H1 (cell line): ENCODE data around the gene SASH3. TPM values are rescaled to one million over a fixed set of nuclear protein-coding genes. Genes with fewer than 3 reads are reported as not detected.

Experiments used
- CTCF ChIA-PET: fragments of 300-600 bp; sonication (Branson Sonifier 250); formaldehyde crosslinking; loops from one replicate; lab custom pipeline; 2021; ENCODE audit not compliant: partially characterized antibody; lab: Charles Lee
- POLR2A ChIA-PET: fragments of 300-600 bp; sonication (Branson Sonifier 250); formaldehyde crosslinking; loops from one replicate; lab custom pipeline; 2021; ENCODE audit warnings: inconsistent platforms; ENCODE audit not compliant: partially characterized antibody; lab: Charles Lee
- DNase-seq, 2 experiments: peaks; one replicate each; pipeline versions ENCODE4 v3.0.0 to v3.0.0-alpha.2; 2010 to 2022; ENCODE audit warnings: low spot score in 2 of 2, low read depth in 1 of 2, mixed read lengths in 1 of 2
- FAIRE-seq: peaks from 2 replicates; lab custom pipeline; 2011; peaks lifted over from hg19 to GRCh38; lab: Jason Lieb, UNC
- H2AFZ ChIP-seq: 2 replicates; pipeline ENCODE4 v1.8.1; 2012; ENCODE audit warnings: low read length, inconsistent platforms
- H2AK5ac ChIP-seq: 2 replicates; pipeline ENCODE4 v1.6.1; 2013; ENCODE audit warnings: low read depth, low read length
- H2BK120ac ChIP-seq: replicated peaks from 2 replicates; pipeline ENCODE3; 2013; ENCODE audit warnings: low read depth, low read length, inconsistent platforms
- H2BK12ac ChIP-seq: 2 replicates; pipeline ENCODE4 v1.6.1; 2013; ENCODE audit warnings: low read depth, low read length
- H2BK15ac ChIP-seq: 2 replicates; pipeline ENCODE4 v1.6.1; 2013; ENCODE audit warnings: low read length
- H2BK20ac ChIP-seq: 2 replicates; pipeline ENCODE4 v1.6.1; 2013; ENCODE audit warnings: low read length
- H2BK5ac ChIP-seq: 2 replicates; pipeline ENCODE4 v1.6.1; 2013; ENCODE audit warnings: low read depth, low read length
- H3K14ac ChIP-seq: 2 replicates; pipeline ENCODE4 v1.6.1; 2013; ENCODE audit warnings: inconsistent platforms; ENCODE audit not compliant: insufficient read length
- H3K18ac ChIP-seq: 2 replicates; pipeline ENCODE4 v1.6.1; 2013; ENCODE audit warnings: low read length; ENCODE audit errors: extremely low read depth
- H3K23ac ChIP-seq: 2 replicates; pipeline ENCODE4 v1.6.1; 2013; ENCODE audit warnings: inconsistent platforms; ENCODE audit not compliant: insufficient read length
- H3K23me2 ChIP-seq: 2 replicates; pipeline ENCODE4 v1.6.1; 2013; ENCODE audit warnings: low read depth, low read length
- H3K27ac ChIP-seq: 2 replicates; pipeline ENCODE4 v1.6.1; 2011; ENCODE audit warnings: low read depth, low read length, inconsistent platforms
- H3K27me3 ChIP-seq, 4 experiments: replicated peaks in 1 of 4; 1 replicate in 1 of 4; 2 replicates in 3 of 4; pipeline versions ENCODE4 v1.6.1 to v1.8.1; 2011 to 2013; ENCODE audit warnings: low read length in 3 of 4, mild to moderate bottlenecking in 3 of 4, inconsistent platforms in 2 of 4, mixed read lengths in 2 of 4, moderate library complexity in 1 of 4; ENCODE audit not compliant: control insufficient read depth in 3 of 4, insufficient read depth in 3 of 4; ENCODE audit errors: extremely low read depth in 1 of 4
- H3K36me3 ChIP-seq, 4 experiments: 2 replicates each; pipeline versions ENCODE4 v1.6.1 to v1.8.1; 2011 to 2013; ENCODE audit warnings: mild to moderate bottlenecking in 4 of 4, low read length in 3 of 4, moderate library complexity in 2 of 4, control low read depth in 1 of 4, inconsistent platforms in 1 of 4; ENCODE audit not compliant: insufficient read depth in 4 of 4, control insufficient read depth in 2 of 4
- H3K4ac ChIP-seq: replicated peaks from 2 replicates; pipeline ENCODE3; 2013; ENCODE audit warnings: low read length, low read depth, mixed read lengths, inconsistent platforms; ENCODE audit not compliant: insufficient read length
- H3K4me1 ChIP-seq, 4 experiments: replicated peaks in 1 of 4; 1 replicate in 1 of 4; 2 replicates in 3 of 4; pipeline versions ENCODE4 v1.6.1 to v1.8.1; 2011 to 2013; ENCODE audit warnings: low read length in 3 of 4, inconsistent platforms in 2 of 4, mixed read lengths in 1 of 4; ENCODE audit not compliant: insufficient read depth in 4 of 4, control insufficient read depth in 3 of 4
- H3K4me2 ChIP-seq, 2 experiments: 2 replicates each; pipeline versions ENCODE4 v1.6.1 to v1.8.1; 2011 to 2013; ENCODE audit warnings: low read depth in 2 of 2, low read length in 2 of 2, control low read depth in 1 of 2, inconsistent platforms in 1 of 2, mild to moderate bottlenecking in 1 of 2; ENCODE audit not compliant: insufficient read depth in 1 of 2
- H3K4me3 ChIP-seq, 4 experiments: fragments of 200-600, 300-600 bp in 1 of 4; sonication (generic), shearing (Covaris generic), sonication (Bioruptor Twin) in 1 of 4; 2 replicates each; pipeline versions ENCODE4 v1.5.1 to v1.8.1; 2011 to 2016; ENCODE audit warnings: low read length in 4 of 4, low read depth in 3 of 4, control low read depth in 2 of 4, inconsistent platforms in 2 of 4, mild to moderate bottlenecking in 2 of 4, mixed read lengths in 1 of 4, moderate library complexity in 1 of 4; ENCODE audit not compliant: insufficient read depth in 2 of 4; ENCODE audit errors: extremely low read depth in 1 of 4
- H3K56ac ChIP-seq: replicated peaks from 2 replicates; pipeline ENCODE3; 2013; ENCODE audit warnings: low read depth, mild to moderate bottlenecking, mixed read lengths, low read length, inconsistent platforms; ENCODE audit not compliant: insufficient read length
- H3K79me1 ChIP-seq: 2 replicates; pipeline ENCODE4 v1.6.1; 2013; ENCODE audit warnings: low read depth, low read length, control low read depth
- H3K79me2 ChIP-seq, 2 experiments: 2 replicates each; pipeline versions ENCODE4 v1.6.1 to v1.8.1; 2012 to 2013; ENCODE audit warnings: low read length in 2 of 2, mild to moderate bottlenecking in 2 of 2, inconsistent platforms in 1 of 2; ENCODE audit not compliant: insufficient read depth in 2 of 2, control insufficient read depth in 1 of 2
- H3K9ac ChIP-seq, 4 experiments: replicated peaks in 1 of 4; 1 replicate in 1 of 4; 2 replicates in 3 of 4; pipeline versions ENCODE4 v1.6.1 to v1.8.1; 2011 to 2013; ENCODE audit warnings: low read depth in 3 of 4, low read length in 3 of 4, control low read depth in 2 of 4, mild to moderate bottlenecking in 2 of 4, moderate library complexity in 2 of 4, inconsistent platforms in 1 of 4; ENCODE audit errors: extremely low read depth in 1 of 4
- H3K9me3 ChIP-seq, 2 experiments: 2 replicates each; pipeline versions ENCODE4 v1.6.1 to v1.8.1; 2012 to 2013; ENCODE audit warnings: mild to moderate bottlenecking in 2 of 2, moderate library complexity in 2 of 2, control low read depth in 1 of 2, inconsistent platforms in 1 of 2, low read depth in 1 of 2, low read length in 1 of 2, mixed read lengths in 1 of 2; ENCODE audit not compliant: insufficient read depth in 2 of 2
- H4K20me1 ChIP-seq, 2 experiments: replicated peaks in 1 of 2; 2 replicates each; pipeline versions ENCODE3 to v1.8.1; 2011 to 2013; ENCODE audit warnings: inconsistent platforms in 2 of 2, low read length in 2 of 2, mild to moderate bottlenecking in 1 of 2; ENCODE audit not compliant: insufficient read depth in 2 of 2, control insufficient read depth in 1 of 2
- H4K5ac ChIP-seq: 2 replicates; pipeline ENCODE4 v1.6.1; 2013; ENCODE audit warnings: low read length, low read depth, mixed read lengths, inconsistent platforms; ENCODE audit not compliant: insufficient read length
- H4K8ac ChIP-seq: 2 replicates; pipeline ENCODE4 v1.8.0; 2013; ENCODE audit warnings: mild to moderate bottlenecking, moderate library complexity, low read length, inconsistent platforms; ENCODE audit not compliant: insufficient read depth; ENCODE audit errors: extremely low read depth
- H4K91ac ChIP-seq: replicated peaks from 2 replicates; pipeline ENCODE3; 2013; ENCODE audit warnings: low read length, mixed read lengths, inconsistent platforms; ENCODE audit not compliant: insufficient read length
- ATF2 ChIP-seq: IDR thresholded peaks from 2 replicates; pipeline ENCODE4 v1.6.1; 2012; ENCODE audit warnings: low read length, inconsistent platforms
- E2F6 ChIP-seq: IDR thresholded peaks from 2 replicates; pipeline ENCODE4 v1.6.1; 2012; ENCODE audit warnings: inconsistent platforms
- EGR1 ChIP-seq: IDR thresholded peaks from 2 replicates; pipeline ENCODE4 v1.6.1; 2011; ENCODE audit warnings: low read depth, low read length, borderline replicate concordance
- GABPA ChIP-seq: IDR thresholded peaks from 2 replicates; pipeline ENCODE4 v1.6.1; 2011; ENCODE audit warnings: mild to moderate bottlenecking, low read length, moderate library complexity, borderline replicate concordance; ENCODE audit not compliant: insufficient read depth
- NANOG ChIP-seq: IDR thresholded peaks from 2 replicates; pipeline ENCODE4 v1.6.1; 2011; ENCODE audit warnings: low read length, low read depth, mild to moderate bottlenecking, inconsistent platforms; ENCODE audit not compliant: insufficient read depth, poor library complexity, severe bottlenecking
- RNF2 ChIP-seq: fragments of 200-900, 300-1000 bp; sonication (generic); IDR thresholded peaks from 2 replicates; pipeline ENCODE4 v1.7.1; 2016; ENCODE audit warnings: borderline replicate concordance, low read depth, mild to moderate bottlenecking, antibody characterized with exemption, low read length; ENCODE audit not compliant: poor library complexity, severe bottlenecking; ENCODE audit errors: missing control alignments
- SIN3A ChIP-seq, 2 experiments: IDR thresholded peaks in 1 of 2; conservative IDR thresholded peaks in 1 of 2; 2 replicates each; pipeline ENCODE4 v1.6.1; 2011 to 2012; ENCODE audit warnings: low read length in 2 of 2, improper control_type of control experiment in 1 of 2, low read depth in 1 of 2, mild to moderate bottlenecking in 1 of 2
- TAF7 ChIP-seq: optimal IDR thresholded peaks from 2 replicates; pipeline ENCODE3; 2011; ENCODE audit warnings: low read depth, mild to moderate bottlenecking, inconsistent platforms, low read length, moderate library complexity, borderline replicate concordance
- WGBS, 2 experiments: shearing (Covaris generic) in 1 of 2; methylation state at CpG; one replicate each; pipeline versions ENCODE4 v1.1.6 to v1.1.7; 2013 to 2015; ENCODE audit warnings: low lambda C conversion rate in 2 of 2, mixed read lengths in 2 of 2, inconsistent platforms in 1 of 2, low coverage in 1 of 2, missing lambda C conversion rate in 1 of 2; ENCODE audit not compliant: insufficient replicate concordance in 2 of 2, insufficient coverage in 1 of 2, insufficient read length in 1 of 2; ENCODE audit errors: extremely low coverage in 1 of 2, missing lambda C conversion rate in 1 of 2; 5-methylcytosine and 5-hydroxymethylcytosine counted together
- polyA plus RNA-seq, 7 experiments: library from polyadenylated mRNA; depleted of rRNA in 3 of 7; stranded (reverse) in 5 of 7; unstranded in 2 of 7; fragments of >200 nt in 5 of 7; fragments of 200-250 nt in 2 of 7; gene quantifications; 1 replicate in 5 of 7; 2 replicates in 1 of 7; 4 replicates in 1 of 7; pipeline versions ENCODE4 v1.2.1 to v1.2.3, GENCODE V29; 2011 to 2013; ENCODE audit warnings: missing spikeins in 2 of 7, mixed read lengths in 2 of 7
- total RNA-seq: library from RNA; stranded (reverse); fragmentation: NEBNext Ultra II Directional; extraction: Animal tissue kit (Norgen Biotek cat#: 25700); gene quantifications from 2 replicates; pipeline ENCODE4 v1.2.1, GENCODE V29; 2021

SASH3 gene
- total and polyA plus RNA-seq, 2 of the 8 experiments (the other 6 are each of a cell fraction or from before 2014, with no cell fraction given) = not detected

GRCh38 chrX:129797251-129797906 lies 17.6 kb downstream of the SASH3 start:
- H2BK12ac ChIP-seq = no peak overlapping the region
- H3K4me1 ChIP-seq = no peaks in the 10 kb centered on the region
- WGBS, 2 experiments = 92% methylated on average over 2 of the region's 4 CpGs; no CpG with 5 or more reads in 1 of the 2 experiments
- no peaks in the 10 kb centered on the region for H3K27me3 ChIP-seq
- no peaks in the 10 kb centered on the region for H3K79me2 ChIP-seq
- no peak overlapping the region for H2BK120ac ChIP-seq
- H3K27ac ChIP-seq = no peak overlapping the region
- no peak overlapping the region for H4K91ac ChIP-seq
- DNase-seq (no peak), FAIRE-seq (no peak)
- ChIA-PET POLR2A (interaction anchor here (0.8 kb wide), 1 partner anchor 23 kb away, joined by 3 read pairs; no protein-coding TSS in a partner anchor), CTCF (interaction anchor here (0.6 to 1.5 kb wide), 3 partner anchors 27 to 196 kb away, joined by 3 to 4 read pairs (median 3); no protein-coding TSS in a partner anchor)
- no peak overlapping the region for H2AK5ac ChIP-seq
- H3K23me2 ChIP-seq = no peaks in the 10 kb centered on the region
- H2BK5ac ChIP-seq = no peak overlapping the region
- no peak overlapping the region for H3K4ac ChIP-seq
- H2BK20ac ChIP-seq = no peak overlapping the region
- H4K5ac ChIP-seq = no peak overlapping the region
- no peak overlapping the region for H2AFZ ChIP-seq
- H3K4me2 ChIP-seq = no peak overlapping the region
- no peak overlapping the region for H3K9ac ChIP-seq
- peaks cover 0 to 4% (median 2%) of the 10 kb centered on the region in 4 experiments; a peak in 2 of 8 replicates for H3K36me3 ChIP-seq
- no peak overlapping the region for H2BK15ac ChIP-seq
- no peak overlapping the region for H3K23ac ChIP-seq
- H3K79me1 ChIP-seq = no peaks in the 10 kb centered on the region
- H3K56ac ChIP-seq = no peak overlapping the region
- H3K9me3 ChIP-seq = no peaks in the 10 kb centered on the region
- no peaks in the 10 kb centered on the region for H4K20me1 ChIP-seq
- no peak overlapping the region for H3K14ac ChIP-seq
- no peak overlapping the region for H4K8ac ChIP-seq
- H3K18ac ChIP-seq = no peak overlapping the region
- no peak overlapping the region for H3K4me3 ChIP-seq
- TF ChIP-seq RNF2 (no peak), TAF7 (no peak), GABPA (no peak), ATF2 (no peak), SIN3A (conservative IDR thresholded peaks at IDR 0.05 in 1 of 2, IDR thresholded peaks at IDR 0.05 in 1 of 2; ENCODE audit: low read depth in 1 of 2, low read length in 2 of 2) (no peak), E2F6 (no peak), EGR1 (no peak), NANOG (no peak)
